GM19397 (cell line): Measurements from ENCODE around the gene WWOX.

Experiments used
- ATAC-seq: cut with Tn5 transposase; IDR thresholded peaks from one replicate; pipeline ENCODE4 v1.9.1; 2021; ENCODE audit warnings: mild to moderate bottlenecking, moderate library complexity; ENCODE audit not compliant: unreplicated experiment

The WWOX gene

DNA sequence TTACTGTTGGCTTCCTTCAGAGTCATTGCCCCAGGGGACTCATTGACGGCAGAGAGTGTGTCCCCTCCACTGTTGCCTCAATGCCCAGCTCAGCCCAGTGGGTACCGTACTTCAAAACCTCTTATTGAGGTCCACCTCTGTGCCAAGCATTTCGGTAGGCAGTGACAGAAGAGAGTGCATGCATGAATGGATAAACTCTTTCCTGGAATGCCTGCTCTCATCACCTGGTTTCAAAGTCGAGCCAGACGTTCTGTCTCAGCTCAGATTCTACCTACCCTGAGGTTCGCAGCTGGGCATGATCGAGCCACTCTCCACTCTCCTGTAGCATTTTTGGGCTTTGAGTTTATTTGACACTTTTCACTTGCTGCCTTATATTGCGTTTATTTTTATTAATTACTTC, 854.1 kb downstream of the WWOX start:
- no peak for ATAC-seq

GRCh38 chr16:78955206-78955605, 855.8 kb downstream of the WWOX start:
- ATAC-seq, result no peak

DNA sequence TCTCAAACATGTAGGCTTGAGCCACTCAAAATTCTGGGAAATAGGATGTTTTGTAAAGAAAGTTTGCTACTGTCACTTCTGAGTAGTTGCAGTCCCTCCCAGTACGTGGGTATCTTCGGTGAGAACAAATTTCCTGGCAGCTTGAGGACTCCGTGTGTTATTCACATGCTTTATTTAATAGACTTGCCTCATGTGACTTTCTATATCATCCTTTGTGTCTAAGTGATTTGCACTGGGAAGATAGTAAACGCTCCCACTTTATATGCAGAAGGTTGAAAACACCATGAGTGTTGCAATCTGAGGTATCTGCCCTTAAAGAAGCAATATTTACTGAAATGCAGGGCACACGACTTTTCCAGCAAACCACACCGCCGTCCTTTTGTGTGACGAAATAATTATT, 857.4 kb downstream of the WWOX start:
- no peak for ATAC-seq

DNA sequence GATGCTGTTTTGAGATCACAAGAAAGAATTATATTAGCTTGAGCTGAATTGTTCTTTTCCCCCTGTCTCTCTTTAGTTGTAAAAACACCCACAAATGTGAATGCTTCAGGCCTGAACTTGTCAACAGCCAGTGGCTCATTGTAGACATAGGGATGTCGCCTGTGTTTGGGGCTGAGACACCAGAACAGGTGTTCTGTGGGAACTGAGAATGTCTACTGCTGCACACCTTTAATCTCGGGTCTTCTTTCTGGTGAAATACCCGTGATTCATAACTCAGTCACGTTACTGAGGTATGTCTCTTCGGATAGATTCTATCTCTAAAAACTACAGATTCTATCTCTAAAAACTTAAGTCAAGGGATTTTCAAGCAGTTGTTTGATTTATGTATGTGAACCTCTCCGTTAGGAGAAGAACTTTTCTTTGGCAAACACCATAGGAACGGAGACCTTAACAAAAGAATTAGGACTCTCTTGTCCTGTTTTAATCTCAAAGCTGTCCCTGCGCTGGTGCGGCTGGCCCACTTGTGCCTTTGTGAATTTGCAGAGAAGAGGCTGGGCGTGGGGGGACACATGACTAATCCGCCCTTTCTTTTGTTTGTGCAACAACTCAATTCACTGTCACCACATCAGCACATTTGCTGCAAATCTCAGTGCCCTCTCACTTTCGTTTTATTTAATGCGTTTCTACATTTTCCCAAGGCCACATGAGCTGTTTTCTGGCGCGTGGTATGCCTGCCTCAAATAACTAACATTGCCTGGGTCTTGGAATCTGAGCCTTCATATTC, 858.1 kb downstream of the WWOX start:
- ATAC-seq, result no peak

DNA sequence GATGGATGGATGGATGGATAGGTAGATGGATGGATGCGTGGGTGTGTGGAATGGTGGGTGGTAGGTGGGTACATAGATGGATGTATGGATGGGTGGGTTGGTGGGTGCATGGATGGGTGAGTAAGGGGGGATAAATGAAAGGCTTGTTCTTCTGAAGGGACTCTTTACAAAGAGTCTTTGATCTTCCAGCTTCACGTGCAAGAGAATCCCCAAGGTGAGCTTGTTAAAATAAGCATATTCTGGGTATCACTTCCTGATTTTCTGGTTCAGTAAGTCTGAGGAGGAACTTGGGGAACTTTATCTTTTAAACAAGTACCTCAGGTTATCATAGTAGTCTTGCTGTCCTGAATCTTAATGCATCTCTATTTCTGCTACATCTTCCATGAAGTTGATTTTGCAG, 862.0 kb downstream of the WWOX start:
- ATAC-seq, result peak; percentile 46

DNA sequence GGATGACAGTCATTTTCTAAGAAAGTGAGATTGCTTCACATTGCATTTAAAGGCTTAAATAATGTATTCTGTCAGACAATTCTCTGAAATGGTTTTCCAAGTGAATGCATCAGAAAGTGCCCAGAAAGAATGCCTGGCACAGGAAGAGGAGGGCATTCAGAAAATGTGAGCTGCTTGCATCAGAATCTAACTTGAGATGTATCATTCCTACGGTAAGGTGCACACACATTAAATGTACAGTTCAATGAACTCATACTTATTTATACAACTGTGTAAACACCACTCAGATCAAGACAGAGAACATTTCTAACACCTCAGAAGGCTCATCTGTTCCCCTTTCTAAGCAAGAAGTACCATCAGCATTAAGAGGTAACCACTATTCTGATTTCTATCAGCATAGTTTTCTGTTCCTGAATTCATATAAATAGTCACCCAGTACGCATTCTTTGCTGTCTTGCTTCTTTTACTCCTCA, 863.0 kb downstream of the WWOX start:
- peak; percentile 86 for ATAC-seq

- ATAC-seq, result no peak
Measured at GRCh38 chr16:78967948-78968347, 868.5 kb downstream of the WWOX start.

- ATAC-seq, result no peak
Measured at GRCh38 chr16:78969721-78970120, 870.3 kb downstream of the WWOX start.

DNA sequence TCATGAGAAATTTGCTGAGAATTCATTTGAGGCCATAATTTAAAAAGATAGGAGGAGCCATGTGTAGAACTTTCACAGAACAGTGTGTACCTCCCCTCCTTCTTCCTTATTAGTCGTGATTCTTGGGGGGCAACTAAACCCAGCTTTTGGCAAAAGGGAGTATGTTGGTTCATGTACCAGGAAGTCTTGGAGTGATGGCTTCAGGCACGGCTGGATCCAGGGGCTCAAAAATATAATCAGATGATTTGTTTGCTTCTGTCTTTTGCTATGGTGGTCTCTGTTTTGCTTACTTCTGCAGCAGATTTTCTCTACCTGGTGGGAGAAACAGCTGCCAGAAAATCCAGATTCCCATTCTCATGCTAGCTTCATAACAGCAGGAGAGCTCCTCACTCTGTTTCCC, 871.2 kb downstream of the WWOX start:
- no peak for ATAC-seq

DNA sequence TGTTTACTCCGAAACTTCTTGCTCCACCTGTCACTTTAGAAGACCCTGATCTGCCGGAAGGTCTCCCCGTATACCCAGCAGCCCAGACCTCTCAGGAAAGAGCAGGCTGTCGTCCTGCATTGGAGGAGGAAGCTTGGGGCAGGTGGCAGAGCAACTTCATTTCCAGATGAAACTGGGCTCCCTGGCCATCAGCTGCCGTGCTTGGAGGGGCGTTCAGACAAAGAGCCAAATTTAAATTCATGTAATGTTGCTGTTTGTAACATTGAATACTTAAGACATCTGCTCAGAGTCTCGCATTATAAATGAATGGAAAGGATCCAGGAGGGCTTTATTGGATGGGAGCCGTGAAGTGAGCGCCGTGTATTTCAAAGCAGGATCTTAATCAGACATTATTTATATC, 872.6 kb downstream of the WWOX start:
- no peak for ATAC-seq

DNA sequence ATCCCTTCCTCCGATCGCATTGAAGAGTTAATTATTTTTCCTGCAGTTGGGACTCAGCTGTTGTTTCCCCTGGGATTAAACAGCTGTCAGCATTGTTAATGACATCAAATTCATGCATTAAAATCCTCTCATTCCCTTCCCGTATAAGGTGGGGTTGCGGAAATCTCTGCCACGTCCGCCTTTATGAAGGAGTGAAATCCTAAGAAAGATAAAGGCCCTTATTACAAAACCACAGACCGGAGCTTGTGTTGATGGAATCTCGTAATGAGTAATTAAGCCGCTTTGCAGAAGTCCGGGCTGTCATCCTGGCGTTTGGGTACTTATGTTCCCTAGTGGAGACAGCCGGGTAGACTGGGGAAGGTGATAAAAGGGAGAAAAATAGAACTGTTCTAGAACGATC, 873.5 kb downstream of the WWOX start:
- ATAC-seq, result no peak

DNA sequence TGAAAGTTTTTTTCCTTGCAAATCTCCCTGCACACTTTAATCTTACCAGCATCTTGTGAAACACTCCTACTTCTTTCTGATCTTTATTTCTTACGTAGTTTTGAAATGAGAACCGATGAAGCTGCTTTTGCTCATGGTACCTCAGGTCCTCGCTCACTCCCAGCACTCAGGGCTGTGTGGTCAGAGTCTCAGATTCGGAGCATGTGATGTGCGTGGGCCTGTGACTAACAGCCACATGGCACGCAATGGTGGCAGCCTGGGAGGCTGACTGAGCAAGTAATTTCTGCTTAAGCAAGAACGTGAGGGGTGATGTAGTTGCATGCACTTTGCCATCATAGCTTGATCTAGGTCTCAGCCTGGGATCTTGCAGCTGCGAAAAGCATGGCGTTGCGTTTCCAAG, 876.8 kb downstream of the WWOX start:
- no peak for ATAC-seq

- ATAC-seq, result no peak
Measured at GRCh38 chr16:78980825-78981224, 881.4 kb downstream of the WWOX start.

DNA sequence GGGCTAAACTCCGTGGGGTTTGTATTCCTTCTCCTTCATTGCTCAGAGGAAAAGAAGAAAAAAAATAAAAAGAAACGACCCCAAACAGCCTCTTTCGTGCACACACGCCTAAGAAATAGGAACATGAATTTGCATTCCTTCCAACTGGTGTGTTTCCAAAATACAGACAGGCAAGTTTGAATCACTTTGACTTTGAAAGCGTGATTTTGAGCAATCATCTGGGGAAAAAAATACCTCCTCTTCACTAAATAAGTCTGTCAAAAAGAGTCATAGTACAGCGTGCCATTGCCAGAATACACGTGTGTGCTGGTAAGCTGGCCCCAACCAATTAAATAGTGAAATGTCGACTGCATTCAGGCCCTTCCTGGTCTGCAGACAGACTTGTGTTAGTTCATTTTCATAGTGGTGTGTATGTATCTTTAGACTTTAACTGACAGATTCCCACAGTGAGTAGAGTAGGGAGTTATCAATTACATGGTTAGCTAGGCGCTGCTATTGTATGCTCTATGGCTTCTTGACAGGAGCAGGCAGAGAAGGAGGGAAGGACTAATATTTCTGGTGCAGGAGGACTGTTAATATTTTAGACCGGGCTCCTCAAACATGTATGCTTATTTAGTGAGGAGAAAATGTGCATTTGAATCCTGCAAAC, 882.8 kb downstream of the WWOX start:
- ATAC-seq, result no peak

DNA sequence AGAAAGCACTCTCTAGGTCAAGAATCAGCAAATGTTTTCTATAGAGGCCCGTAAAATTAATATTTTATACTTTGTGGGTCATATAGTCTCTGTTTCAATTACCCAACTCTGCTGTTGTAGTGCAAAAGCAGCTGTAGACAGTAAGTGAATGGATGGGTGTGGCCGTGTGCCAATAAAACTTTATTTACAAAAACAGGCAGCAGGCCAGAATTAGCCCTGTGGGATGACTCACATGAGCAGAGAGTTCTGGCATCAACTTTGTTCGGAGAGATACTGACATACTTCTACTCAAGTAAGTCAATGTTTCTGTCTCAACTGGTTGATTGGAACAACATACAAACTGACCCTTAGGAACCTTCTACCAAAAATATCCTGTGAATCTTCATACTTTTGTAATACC, 884.9 kb downstream of the WWOX start:
- ATAC-seq, result no peak

DNA sequence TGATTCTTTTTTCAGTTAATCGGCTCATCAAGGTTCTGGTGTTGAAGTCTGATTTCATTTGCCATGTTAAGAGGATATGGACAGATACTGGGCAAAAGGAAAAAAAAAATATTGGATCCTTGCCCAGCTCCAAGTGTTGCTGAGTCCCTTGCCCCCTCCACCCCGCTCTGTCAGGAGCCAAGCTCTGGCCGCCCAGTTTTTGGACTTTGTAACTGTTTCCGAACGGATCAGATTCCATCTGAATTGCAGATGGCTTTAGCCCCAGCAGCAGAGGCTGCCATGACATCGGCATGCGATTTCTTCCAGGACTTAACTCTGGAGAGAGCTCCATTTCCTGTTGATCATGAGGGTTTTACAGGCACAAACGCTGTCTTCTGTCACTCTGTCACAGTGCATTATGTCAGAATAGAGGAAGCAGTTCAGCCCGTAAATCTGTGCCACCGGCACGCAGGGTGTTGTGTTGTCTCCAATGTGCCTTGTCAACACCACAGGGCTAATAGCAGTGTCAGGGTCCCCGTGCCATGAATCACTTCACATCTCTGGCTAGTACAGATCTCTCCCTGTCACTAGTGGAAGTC, 885.5 kb downstream of the WWOX start:
- ATAC-seq, result no peak

DNA sequence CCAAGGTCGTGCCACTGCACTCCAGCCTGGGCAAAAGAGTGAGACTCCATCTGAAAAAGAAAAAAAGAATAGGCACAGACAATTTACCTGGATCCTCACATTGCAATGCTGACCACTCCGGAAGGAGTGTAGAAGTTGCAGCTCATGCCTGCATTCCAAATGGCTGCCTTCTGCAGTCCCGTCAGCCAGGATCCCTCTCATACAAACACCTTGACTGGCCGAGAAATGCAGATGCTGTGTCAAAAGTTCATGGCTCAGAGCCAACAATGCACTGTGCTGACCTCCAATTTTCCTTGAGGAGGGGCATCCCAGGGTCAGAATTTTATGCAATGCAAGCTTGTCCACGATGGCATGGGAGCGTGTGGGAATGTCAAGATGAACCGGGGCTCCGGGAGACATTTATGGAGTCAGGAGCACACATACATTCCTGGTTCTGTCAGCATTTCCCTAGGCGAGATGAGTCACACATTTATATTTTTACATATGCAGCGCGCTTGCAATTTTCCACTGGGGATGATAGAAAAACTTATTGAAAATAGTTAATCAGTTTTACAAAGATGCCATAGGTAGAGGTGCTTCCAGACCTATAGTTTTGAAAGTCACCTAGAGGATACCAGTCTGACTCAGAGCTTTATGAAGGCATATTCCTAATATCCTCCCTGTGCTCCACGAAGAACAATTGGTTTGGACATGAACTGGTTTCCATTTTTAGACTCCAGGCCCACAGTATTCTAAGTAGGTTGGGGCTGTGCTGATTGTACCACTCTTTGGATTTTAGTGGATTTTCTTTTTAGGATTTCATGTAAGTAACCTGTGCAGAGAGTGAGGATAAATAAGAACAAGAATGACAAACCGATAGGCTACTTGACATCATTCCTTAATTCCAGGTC, 886.5 kb downstream of the WWOX start:
- ATAC-seq, result no peak

GRCh38 chr16:78987666-78988065, 888.2 kb downstream of the WWOX start:
- no peak for ATAC-seq

GRCh38 chr16:78988361-78988969, 889.0 kb downstream of the WWOX start:
- no peak for ATAC-seq

DNA sequence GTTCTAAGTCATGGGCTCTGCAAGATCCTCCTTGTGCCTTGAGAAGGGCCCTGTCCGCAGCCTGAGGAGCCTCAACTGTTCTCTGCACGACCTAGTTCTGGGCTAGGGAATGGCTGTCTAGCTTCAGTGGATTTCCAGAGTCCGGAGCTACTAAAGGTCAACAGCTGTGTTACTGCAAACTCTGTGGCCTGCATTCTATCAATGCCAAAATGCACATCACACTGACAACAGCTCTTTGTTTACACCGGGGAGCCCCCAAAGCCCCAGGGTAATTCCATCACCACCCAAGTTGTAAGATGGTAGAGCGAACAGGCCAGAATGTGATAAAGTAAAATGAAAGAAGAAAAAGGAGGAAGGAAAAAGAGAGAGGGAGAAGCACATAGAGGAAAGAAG, 890.9 kb downstream of the WWOX start:
- peak; percentile 14 for ATAC-seq

DNA sequence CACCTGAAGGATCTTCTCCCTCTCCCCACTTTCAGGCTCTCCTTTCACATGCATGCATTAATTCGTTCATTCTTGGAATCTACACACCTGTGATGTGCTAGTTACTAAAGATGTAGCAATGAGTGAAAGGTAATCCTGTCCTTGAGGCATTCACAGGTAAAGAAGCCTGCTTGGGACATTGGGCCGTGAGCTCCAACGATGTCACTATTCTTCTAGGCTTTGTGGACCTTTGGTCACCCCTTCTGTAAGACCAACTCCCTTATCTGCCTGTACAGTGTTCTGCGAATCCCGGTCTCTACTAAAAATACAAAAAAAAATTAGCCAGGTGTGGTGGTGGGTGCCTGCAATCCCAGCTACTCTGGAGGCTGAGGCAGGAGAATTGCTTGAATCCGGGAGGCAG, 892.5 kb downstream of the WWOX start:
- ATAC-seq, result no peak
